MCF 10A (cell line): Measurements from ENCODE around the gene HRG. TPM values are rescaled to one million over a fixed set of nuclear protein-coding genes. Genes with fewer than 3 reads are reported as not detected.
"Not testable (repeated sequence)": the region's sequence is repeated elsewhere in the genome, so short reads cannot be mapped to it uniquely, and the experiment has no call there.

Source experiments
- BruUV-seq: library from RNA; stranded (reverse); fragments of 400-500 nt; replicated peaks from 2 replicates; lab custom pipeline; 2021; lab: Mats Ljungman, UMichigan
- CTCF ChIA-PET: fragments of 300-600 bp; sonication (Branson Sonifier 250); formaldehyde crosslinking; extraction: SDS; loops from one replicate; lab custom pipeline; 2021; ENCODE audit warnings: antibody characterized with exemption, inconsistent platforms; lab: Yijun Ruan, JAX
- POLR2A ChIA-PET: fragments of 300-600, 350-650 bp; sonication (Branson Sonifier 250); formaldehyde crosslinking; extraction: SDS; loops from one replicate; lab custom pipeline; 2020; ENCODE audit warnings: antibody characterized with exemption, inconsistent platforms; lab: Yijun Ruan, JAX
- DNase-seq: peaks from one replicate; pipeline ENCODE4 v3.0.0-alpha.2; 2018; ENCODE audit not compliant: unreplicated experiment
- H3K27ac Mint-ChIP-seq: one replicate; pipeline ENCODE4 v1.8.0; 2022; ENCODE audit warnings: mild to moderate bottlenecking, low read depth, mixed read lengths; ENCODE audit not compliant: unreplicated experiment
- H3K27me3 Mint-ChIP-seq: one replicate; pipeline ENCODE4 v1.8.0; 2022; ENCODE audit warnings: mixed read lengths; ENCODE audit not compliant: insufficient read depth, unreplicated experiment
- H3K36me3 Mint-ChIP-seq: one replicate; pipeline ENCODE4 v1.8.0; 2022; ENCODE audit warnings: mild to moderate bottlenecking, moderate library complexity, mixed read lengths; ENCODE audit not compliant: insufficient read depth, unreplicated experiment
- H3K4me1 Mint-ChIP-seq: one replicate; pipeline ENCODE4 v1.8.0; 2022; ENCODE audit warnings: mixed read lengths; ENCODE audit not compliant: insufficient read depth, unreplicated experiment
- H3K4me3 Mint-ChIP-seq: one replicate; pipeline ENCODE4 v1.8.0; 2022; ENCODE audit warnings: mild to moderate bottlenecking, moderate library complexity, mixed read lengths; ENCODE audit not compliant: unreplicated experiment
- H3K9me3 Mint-ChIP-seq: one replicate; pipeline ENCODE4 v1.8.0; 2022; ENCODE audit warnings: mixed read lengths; ENCODE audit not compliant: unreplicated experiment
- CTCF ChIP-seq: fragments of 200-600 bp; IDR thresholded peaks from one replicate; pipeline ENCODE4 v1.8.0; 2022; ENCODE audit warnings: antibody characterized with exemption, mild to moderate bottlenecking; ENCODE audit not compliant: unreplicated experiment
- intact Hi-C: fragments of 100-400 bp; cut with micrococcal nuclease; formaldehyde crosslinking; loops from 2 replicates; pipeline ENCODE4 v1.14.1; 2022
- total RNA-seq: library from RNA; stranded (reverse); gene quantifications from 2 replicates; pipeline ENCODE4 v1.2.3, GENCODE V29; 2022

HRG gene
- total RNA-seq, 1 experiment from 2014 or later, result 0.16 TPM

GRCh38 chr3:186697510-186697909, 31.7 kb downstream of the HRG start:
- Mint-ChIP-seq H3K27ac (no peak overlapping the region), H3K9me3 (no peaks in the 10 kb centered on the region), H3K36me3 (no peaks in the 10 kb centered on the region), H3K27me3 (no peaks in the 10 kb centered on the region), H3K4me1 (no peaks in the 10 kb centered on the region), H3K4me3 (no peak overlapping the region)
- ChIA-PET CTCF (interaction anchor here (0.5 to 1.9 kb wide), 5 partner anchors 12 to 1553 kb away, joined by 3 to 4 read pairs (median 3); no protein-coding TSS in a partner anchor), POLR2A (interaction anchor here (0.6 to 0.7 kb wide), 3 partner anchors 27 to 985 kb away, joined by 3 read pairs; no protein-coding TSS in a partner anchor)
- no peak for TF ChIP-seq CTCF
- no TSS peak for BruUV-seq
- no peak for DNase-seq
- intact Hi-C loops, result no loop called here

GRCh38 chr3:186700267-186700666, 34.5 kb downstream of the HRG start:
- Mint-ChIP-seq H3K4me1 (no peaks in the 10 kb centered on the region), H3K9me3 (no peaks in the 10 kb centered on the region), H3K27ac (no peak overlapping the region), H3K27me3 (no peaks in the 10 kb centered on the region), H3K4me3 (no peak overlapping the region), H3K36me3 (no peaks in the 10 kb centered on the region)
- DNase-seq, result no peak
- BruUV-seq, result no TSS peak
- POLR2A ChIA-PET, result interaction anchor here (1.2 to 1.6 kb wide), 2 partner anchors 84 to 85 kb away, joined by 3 read pairs; no protein-coding TSS in a partner anchor
- intact Hi-C loops, result no loop called here
- TF ChIP-seq CTCF, result no peak
- CTCF ChIA-PET, result no interaction called here

GRCh38 chr3:186702451-186702850, 36.6 kb downstream of the HRG start:
- DNase-seq, H3K27ac Mint-ChIP-seq, H3K4me1 Mint-ChIP-seq, H3K36me3 Mint-ChIP-seq, BruUV-seq, intact Hi-C loops, H3K4me3 Mint-ChIP-seq, H3K9me3 Mint-ChIP-seq, CTCF ChIA-PET, H3K27me3 Mint-ChIP-seq, POLR2A ChIA-PET: not testable (repeated sequence)

- peaks cover 6% of the 10 kb centered on the region for H3K4me1 Mint-ChIP-seq
- no peak overlapping the region for H3K4me3 Mint-ChIP-seq
- H3K27me3 Mint-ChIP-seq, result no peaks in the 10 kb centered on the region
- DNase-seq, result no peak
- no peak for TF ChIP-seq CTCF
- intact Hi-C loops, result no loop called here
- CTCF ChIA-PET, result no interaction called here
- POLR2A ChIA-PET, result interaction anchor here (1.2 kb wide), 1 partner anchor 78 kb away, joined by 5 read pairs; the partner anchor contains the start of gene EIF4A2
- H3K27ac Mint-ChIP-seq, result no peak overlapping the region
- no TSS peak for BruUV-seq
- H3K9me3 Mint-ChIP-seq, result no peaks in the 10 kb centered on the region
- H3K36me3 Mint-ChIP-seq, result no peaks in the 10 kb centered on the region
These were observed 40.3 kb downstream of the HRG start for GRCh38 chr3:186705882-186706780.
